Breast epithelium (tissue), 3 donors: ENCODE measurements around the gene TSEN15.

Experiments used
- CTCF ChIP-seq, 3 donors: fragments of 450-650 bp; IDR thresholded peaks; one replicate each; pipeline ENCODE4 v1.5.1; 2016 to 2017; ENCODE audit warnings: antibody characterized with exemption in 3 of 3, mild to moderate bottlenecking in 3 of 3, moderate library complexity in 3 of 3
- POLR2A ChIP-seq: fragments of 450-650 bp; IDR thresholded peaks from one replicate; pipeline ENCODE4 v1.6.1; 2016; ENCODE audit warnings: antibody characterized with exemption, mild to moderate bottlenecking, moderate library complexity

GRCh38 chr1:184101571-184101970 is 50.0 kb downstream of the TSEN15 start:
- TF ChIP-seq CTCF (IDR thresholded peaks at IDR 0.05) = no peak
- TF ChIP-seq POLR2A = no peak
